HEK293 (cell line): ENCODE measurements around the gene RHOT2.
A peak's percentile ranks its signal among the peaks of the same experiment; 100 is the strongest.

Experiments used
- GLIS2 ChIP-seq: fragments of 450-650 bp; formaldehyde crosslinking; IDR thresholded peaks from 2 replicates; pipeline ENCODE4 v1.5.1; 2016; ENCODE audit warnings: missing biosample characterization, missing genetic modification characterization
- KLF1 ChIP-seq: fragments of 450-650 bp; formaldehyde crosslinking; IDR thresholded peaks from 2 replicates; pipeline ENCODE4 v1.5.1; 2016; ENCODE audit warnings: missing biosample characterization, missing genetic modification characterization
- MEIS1 ChIP-seq: sonication (generic); formaldehyde crosslinking; IDR thresholded peaks from 2 replicates; pipeline ENCODE4 v1.8.1; 2022; ENCODE audit warnings: missing genetic modification reagents, mild to moderate bottlenecking, borderline replicate concordance
- PATZ1 ChIP-seq: fragments of 450-650 bp; formaldehyde crosslinking; IDR thresholded peaks from 2 replicates; pipeline ENCODE4 v1.5.1; 2016; ENCODE audit warnings: missing biosample characterization, missing genetic modification characterization
- SALL2 ChIP-seq: fragments of 450-650 bp; formaldehyde crosslinking; IDR thresholded peaks from 2 replicates; pipeline ENCODE4 v1.5.0; 2017; ENCODE audit warnings: missing biosample characterization, mild to moderate bottlenecking, missing genetic modification characterization, borderline replicate concordance
- SP2 ChIP-seq: fragments of 450-650 bp; formaldehyde crosslinking; IDR thresholded peaks from 2 replicates; pipeline ENCODE4 v1.5.1; 2016; ENCODE audit warnings: missing biosample characterization, missing genetic modification characterization
- ZBTB11 ChIP-seq: fragments of 450-650 bp; formaldehyde crosslinking; conservative IDR thresholded peaks from 2 replicates; pipeline ENCODE4 v1.5.1; 2016; ENCODE audit warnings: low read depth, missing biosample characterization, missing genetic modification characterization
- ZBTB17 ChIP-seq: fragments of 450-650 bp; formaldehyde crosslinking; IDR thresholded peaks from 2 replicates; pipeline ENCODE4 v1.5.1; 2016; ENCODE audit warnings: missing biosample characterization, missing genetic modification characterization
- ZBTB20 ChIP-seq: fragments of 450-650 bp; formaldehyde crosslinking; IDR thresholded peaks from 2 replicates; pipeline ENCODE4 v1.5.1; 2016; ENCODE audit warnings: missing biosample characterization, missing genetic modification characterization
- ZBTB21 ChIP-seq: fragments of 450-650 bp; formaldehyde crosslinking; IDR thresholded peaks from 2 replicates; pipeline ENCODE4 v1.5.1; 2017; ENCODE audit warnings: missing biosample characterization, missing genetic modification characterization
- ZFP3 ChIP-seq: fragments of 450-650 bp; formaldehyde crosslinking; IDR thresholded peaks from 2 replicates; pipeline ENCODE4 v1.5.1; 2016; ENCODE audit warnings: low read depth, missing biosample characterization, missing genetic modification characterization
- ZFP69B ChIP-seq: fragments of 450-650 bp; formaldehyde crosslinking; IDR thresholded peaks from 2 replicates; pipeline ENCODE4 v1.5.1; 2016; ENCODE audit warnings: missing biosample characterization, missing genetic modification characterization
- ZNF133 ChIP-seq: fragments of 450-650 bp; formaldehyde crosslinking; IDR thresholded peaks from 2 replicates; pipeline ENCODE4 v1.5.1; 2016; ENCODE audit warnings: missing biosample characterization, missing genetic modification characterization
- ZNF138 ChIP-seq: fragments of 450-650 bp; formaldehyde crosslinking; IDR thresholded peaks from 2 replicates; pipeline ENCODE4 v1.5.1; 2016; ENCODE audit warnings: missing biosample characterization, missing genetic modification characterization, borderline replicate concordance
- ZNF2 ChIP-seq: fragments of 450-650 bp; formaldehyde crosslinking; IDR thresholded peaks from 2 replicates; pipeline ENCODE4 v1.5.1; 2016; ENCODE audit warnings: missing biosample characterization, missing genetic modification characterization
- ZNF211 ChIP-seq: fragments of 450-650 bp; formaldehyde crosslinking; IDR thresholded peaks from 2 replicates; pipeline ENCODE4 v1.5.1; 2016; ENCODE audit warnings: low read depth, missing biosample characterization, missing genetic modification characterization
- ZNF280D ChIP-seq: fragments of 450-650 bp; formaldehyde crosslinking; IDR thresholded peaks from 2 replicates; pipeline ENCODE4 v1.5.1; 2016; ENCODE audit warnings: missing biosample characterization, missing genetic modification characterization
- ZNF341 ChIP-seq: fragments of 450-650 bp; formaldehyde crosslinking; IDR thresholded peaks from 2 replicates; pipeline ENCODE4; 2016; ENCODE audit warnings: low read depth, missing biosample characterization, missing genetic modification characterization
- ZNF350 ChIP-seq: fragments of 450-650 bp; formaldehyde crosslinking; IDR thresholded peaks from 2 replicates; pipeline ENCODE4 v1.5.0; 2017; ENCODE audit warnings: missing biosample characterization, mild to moderate bottlenecking, missing genetic modification characterization
- ZNF366 ChIP-seq: fragments of 450-650 bp; formaldehyde crosslinking; conservative IDR thresholded peaks from 2 replicates; pipeline ENCODE4 v1.5.1; 2016; ENCODE audit warnings: missing biosample characterization, missing genetic modification characterization
- ZNF501 ChIP-seq: fragments of 450-650 bp; formaldehyde crosslinking; IDR thresholded peaks from 2 replicates; pipeline ENCODE4 v1.5.1; 2016; ENCODE audit warnings: missing biosample characterization, missing genetic modification characterization
- ZNF510 ChIP-seq: fragments of 450-650 bp; formaldehyde crosslinking; IDR thresholded peaks from 2 replicates; pipeline ENCODE4 v1.5.1; 2018; ENCODE audit warnings: mild to moderate bottlenecking, missing genetic modification characterization, missing biosample characterization; ENCODE audit not compliant: insufficient replicate concordance
- ZNF518A ChIP-seq: fragments of 450-650 bp; formaldehyde crosslinking; conservative IDR thresholded peaks from 2 replicates; pipeline ENCODE4 v1.5.1; 2016; ENCODE audit warnings: low read depth, missing biosample characterization, missing genetic modification characterization
- ZNF529 ChIP-seq: fragments of 450-650 bp; formaldehyde crosslinking; IDR thresholded peaks from 2 replicates; pipeline ENCODE4 v1.5.1; 2017; ENCODE audit warnings: missing genetic modification characterization, missing biosample characterization; ENCODE audit not compliant: insufficient replicate concordance
- ZNF658 ChIP-seq: fragments of 450-650 bp; formaldehyde crosslinking; IDR thresholded peaks from 2 replicates; pipeline ENCODE4; 2016; ENCODE audit warnings: missing biosample characterization, missing genetic modification characterization
- ZNF830 ChIP-seq: fragments of 450-650 bp; IDR thresholded peaks from 2 replicates; pipeline ENCODE4 v1.5.0; 2018; ENCODE audit warnings: missing biosample characterization, missing genetic modification characterization, low read depth, mild to moderate bottlenecking, moderate library complexity

RHOT2 gene

GRCh38 chr16:679814-680624 lies 12.1 kb downstream of the RHOT2 start, which contains the start of gene STUB1 (continued):
- TF ChIP-seq ZNF341 (peak; percentile 97), ZNF510 (tag by site-specific recombination) (no peak), ZFP69B (tag by site-specific recombination) (peak; percentile 77; the same call in 1 of the 2 replicates), ZNF138 (tag by site-specific recombination) (no peak), ZFP3 (tag by site-specific recombination) (no peak), ZNF280D (no peak), ZNF350 (tag by site-specific recombination) (no peak), ZNF211 (tag by site-specific recombination) (no peak), ZNF501 (tag by site-specific recombination) (0 out of 2 replicates have a peak, but pooled peaks have one; percentile 11), PATZ1 (tag by site-specific recombination) (peak; percentile 99), MEIS1 (CRISPR knock-in tag) (no peak), ZBTB20 (no peak; the same call in 1 of the 2 replicates), ZNF2 (tag by site-specific recombination) (no peak), SALL2 (no peak), ZNF518A (no peak), ZNF658 (no peak), ZNF529 (tag by site-specific recombination) (no peak), ZBTB11 (tag by site-specific recombination) (peak; percentile 69), ZBTB21 (no peak), KLF1 (tag by site-specific recombination) (peak; percentile 64), SP2 (tag by site-specific recombination) (peak; percentile 70), ZNF133 (no peak), GLIS2 (tag by site-specific recombination) (peak; percentile 96), ZBTB17 (tag by site-specific recombination) (no peak), ZNF830 (tag by site-specific recombination) (no peak), ZNF366 (tag by site-specific recombination) (no peak)
